Metanephros (tissue), 1 donor: Measurements from ENCODE around the gene ACOT2. TPM values are rescaled to one million over a fixed set of nuclear protein-coding genes. Genes with fewer than 3 reads are reported as not detected.

Experiments
- total RNA-seq: library from RNA; depleted of rRNA; stranded (reverse); fragments of >200 nt; gene quantifications from one replicate; pipeline ENCODE4 v1.2.3, GENCODE V29; 2014

The ACOT2 gene
- 40.8 TPM for total RNA-seq

GRCh38 chr14:73569185-73569958 lies at the start of gene ACOT2:
ACOT2 (plus strand) TSS chr14:73569213; CDS start chr14:73569241, 28 bp downstream.

GRCh38 chr14:73591690-73592449 lies 22.9 kb downstream of the ACOT2 start, which contains the start of gene ACOT4:
ACOT4 (plus strand) TSS chr14:73591873; CDS start chr14:73591960, 87 bp downstream.

GRCh38 chr14:73612339-73613045 lies 43.5 kb downstream of the ACOT2 start, which contains the start of gene ACOT6:
ACOT6 (plus strand) TSS chr14:73612517; CDS start chr14:73612572, 55 bp downstream.

Other genes with a start within 250 kb of the ACOT2 start
- gene NUMB, start 110.7 kb upstream of the ACOT2 start, total RNA-seq, result 57.9 TPM
- 15.4 TPM for gene RIOX1, start 78.3 kb upstream of the ACOT2 start, total RNA-seq
- 9.3 TPM for gene ACOT1, start 32.1 kb upstream of the ACOT2 start, total RNA-seq
- 0.64 TPM for gene HEATR4, start 10.3 kb upstream of the ACOT2 start, total RNA-seq
- gene ACOT4, start 22.7 kb downstream of the ACOT2 start, total RNA-seq, result 2.4 TPM
- gene ACOT6, start 43.3 kb downstream of the ACOT2 start, total RNA-seq, result 0.47 TPM
- 9.9 TPM for gene DNAL1, start 75.8 kb downstream of the ACOT2 start, total RNA-seq
- gene PNMA1, start 145.2 kb downstream of the ACOT2 start, total RNA-seq, result 56.8 TPM